Transverse colon (tissue), 4 donors: Measurements from ENCODE around the gene ACAP1. TPM values are rescaled to one million over a fixed set of nuclear protein-coding genes. Genes with fewer than 3 reads are reported as not detected.

Experiments used
- DNase-seq: peaks from one replicate; pipeline ENCODE4 v3.0.0-alpha.2; 2019
- H3K27ac ChIP-seq, 4 donors: fragments of 200-600 bp; sonication (generic); 2 replicates each; pipeline ENCODE4 v1.5.1; 2016 to 2018; ENCODE audit warnings: inconsistent platforms in 4 of 4
- H3K27me3 ChIP-seq: fragments of 200-600 bp; sonication (generic); 2 replicates; pipeline ENCODE4 v1.5.1; 2017; ENCODE audit warnings: inconsistent platforms
- H3K36me3 ChIP-seq, 4 donors: fragments of 200-600 bp; sonication (generic); 2 replicates each; pipeline ENCODE4 v1.5.1; 2017 to 2019; ENCODE audit warnings: inconsistent platforms in 4 of 4
- H3K4me1 ChIP-seq, 4 donors: fragments of 200-600 bp; sonication (generic); 2 replicates each; pipeline ENCODE4 v1.5.1; 2017 to 2020; ENCODE audit warnings: inconsistent platforms in 4 of 4
- H3K4me3 ChIP-seq, 4 donors: fragments of 200-600 bp; sonication (generic); 1 replicate in 1 of 4; 2 replicates in 3 of 4; pipeline versions ENCODE4 v1.5.1 to v1.6.1; 2017 to 2019; ENCODE audit warnings: inconsistent platforms in 4 of 4
- H3K9me3 ChIP-seq, 2 donors: fragments of 200-600 bp; sonication (generic); 2 replicates each; pipeline ENCODE4 v1.5.1; 2017 to 2019; ENCODE audit warnings: inconsistent platforms in 2 of 2
- EP300 ChIP-seq: sonication (generic); formaldehyde crosslinking; IDR thresholded peaks from one replicate; pipeline ENCODE4 v1.6.1; 2017; ENCODE audit warnings: antibody characterized with exemption, low read depth
- POLR2A ChIP-seq: fragments of 450-650 bp; IDR thresholded peaks from one replicate; pipeline ENCODE4 v1.6.1; 2016; ENCODE audit warnings: antibody characterized with exemption, mild to moderate bottlenecking, moderate library complexity
- POLR2AphosphoS5 ChIP-seq, 3 donors: sonication (generic); formaldehyde crosslinking; IDR thresholded peaks; one replicate each; pipeline ENCODE4 v1.6.1; 2016; ENCODE audit warnings: antibody characterized with exemption in 3 of 3
- WGBS, 2 donors: methylation state at CpG; one replicate each; pipeline ENCODE4 v1.1.5; 2018; ENCODE audit warnings: low coverage in 1 of 2; 5-methylcytosine and 5-hydroxymethylcytosine counted together
- in situ Hi-C, 4 donors: fragments of 200-750 bp; cut with MboI; loops; one replicate each; pipeline versions ENCODE4 v1.15.0 to v1.15.1; 2017; ENCODE audit warnings: low sequenced_read_pairs in 3 of 4, low pct_ligation_motif_present in 1 of 4, low pct_unique_long_range_greater_than_20kb in 1 of 4
- intact Hi-C: fragments of 100-400 bp; cut with DNase I; formaldehyde crosslinking; loops from one replicate; pipeline ENCODE4 v1.15.1; 2023; ENCODE audit warnings: low total_unique reads
- total RNA-seq, 4 donors: library from RNA; depleted of rRNA; stranded (reverse); fragments of >200 nt; gene quantifications; one replicate each; pipeline ENCODE4 v1.1.0, GENCODE V29; 2016
- TF ChIP-seq, protein P1 (sequence below), 5 experiments: fragments of 200-600 bp in 3 of 5; fragments of 450-650 bp in 2 of 5; sonication (generic) in 3 of 5; IDR thresholded peaks; 1 replicate in 2 of 5; 2 replicates in 3 of 5; pipeline ENCODE4 v1.5.1; 2016 to 2017; ENCODE audit warnings: antibody characterized with exemption in 5 of 5, inconsistent platforms in 3 of 5, mild to moderate bottlenecking in 2 of 5, moderate library complexity in 1 of 5

The ACAP1 gene
- total RNA-seq, 4 donors from 2014 or later: 4.8 to 21.0 (median 10.0) TPM

DNA sequence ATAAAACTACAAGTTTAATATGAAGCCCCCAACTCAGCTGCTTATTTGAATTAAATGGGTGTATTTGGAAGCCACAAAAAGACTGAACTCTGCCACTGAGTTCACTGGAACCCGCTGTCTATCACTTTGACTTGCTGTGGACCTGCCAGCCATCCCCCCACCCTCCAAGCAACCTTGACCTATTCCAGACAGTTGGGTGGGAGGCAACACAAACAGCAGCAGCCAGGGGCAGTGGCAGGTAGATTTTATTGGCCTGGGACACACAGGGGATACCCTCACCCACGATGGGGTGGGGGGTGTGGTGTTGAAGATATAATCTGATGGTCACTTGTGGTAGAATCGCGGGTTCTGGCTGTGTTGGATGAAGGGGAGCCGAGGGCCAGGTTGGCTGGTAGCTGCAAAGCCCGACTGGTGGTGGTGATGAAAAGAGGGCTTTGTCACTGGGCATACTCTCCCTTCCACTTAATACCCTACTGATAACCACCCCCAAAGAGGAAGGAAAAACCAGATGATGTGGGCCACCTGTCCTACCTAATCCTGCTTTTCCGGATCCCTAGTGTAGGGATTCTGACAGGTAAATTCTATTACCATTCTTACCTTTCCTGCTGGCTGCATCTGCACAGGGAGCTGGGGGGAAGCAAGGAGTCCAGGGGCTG is 23.8 kb upstream of the ACAP1 start:
- no peaks in the 10 kb centered on the region for H3K27me3 ChIP-seq
- peaks cover 0 to 44% (median 18%) of the 10 kb centered on the region in 4 donors for H3K36me3 ChIP-seq

DNA sequence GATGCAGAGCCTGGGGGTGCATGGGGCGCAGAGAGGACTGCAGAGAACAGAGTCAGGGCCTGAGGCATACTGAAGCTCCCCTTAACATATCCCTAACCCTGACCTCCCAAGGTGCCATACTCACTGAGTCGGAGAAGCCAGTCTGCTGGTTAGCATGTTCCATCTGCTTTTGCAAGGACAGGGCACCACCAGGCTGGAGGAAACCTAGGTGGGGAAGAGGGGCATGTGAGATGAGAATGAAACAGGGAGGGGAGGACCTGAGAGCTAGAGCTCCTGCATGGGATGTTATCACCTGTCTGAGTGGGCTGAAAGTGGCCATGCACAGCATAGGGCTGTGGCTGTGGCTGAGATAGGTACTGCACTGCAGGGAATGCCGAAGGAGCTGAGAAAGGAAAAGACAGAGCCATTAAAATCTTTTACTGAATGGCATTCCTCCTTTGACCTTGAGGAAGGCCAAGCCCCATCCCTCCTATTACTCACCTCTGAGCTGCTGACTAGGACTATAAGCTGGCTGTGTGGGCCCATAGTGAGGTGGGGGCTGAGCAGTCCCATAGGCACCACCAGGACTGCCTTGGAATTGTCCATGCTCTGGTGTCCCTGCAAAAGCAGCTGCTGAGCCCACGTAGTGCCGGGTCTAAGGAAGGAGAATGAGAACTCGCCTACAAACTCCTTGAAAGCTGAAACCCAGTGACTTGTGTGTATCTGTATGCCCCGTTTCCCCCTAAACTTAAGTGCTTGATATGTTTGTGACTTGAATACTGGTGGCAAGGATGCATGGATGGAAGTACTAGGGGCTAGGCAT is 23.0 kb upstream of the ACAP1 start:
- DNase-seq: no peak
- H3K27me3 ChIP-seq: no peaks in the 10 kb centered on the region
- in situ Hi-C loops (no loop called here), intact Hi-C loops (no loop called here)
- H3K9me3 ChIP-seq: no peaks in the 10 kb centered on the region
- peaks cover 22 to 53% (median 37%) of the 10 kb centered on the region in 4 donors for H3K4me1 ChIP-seq
- TF ChIP-seq EP300: no peak
- TF ChIP-seq, protein P1, sequence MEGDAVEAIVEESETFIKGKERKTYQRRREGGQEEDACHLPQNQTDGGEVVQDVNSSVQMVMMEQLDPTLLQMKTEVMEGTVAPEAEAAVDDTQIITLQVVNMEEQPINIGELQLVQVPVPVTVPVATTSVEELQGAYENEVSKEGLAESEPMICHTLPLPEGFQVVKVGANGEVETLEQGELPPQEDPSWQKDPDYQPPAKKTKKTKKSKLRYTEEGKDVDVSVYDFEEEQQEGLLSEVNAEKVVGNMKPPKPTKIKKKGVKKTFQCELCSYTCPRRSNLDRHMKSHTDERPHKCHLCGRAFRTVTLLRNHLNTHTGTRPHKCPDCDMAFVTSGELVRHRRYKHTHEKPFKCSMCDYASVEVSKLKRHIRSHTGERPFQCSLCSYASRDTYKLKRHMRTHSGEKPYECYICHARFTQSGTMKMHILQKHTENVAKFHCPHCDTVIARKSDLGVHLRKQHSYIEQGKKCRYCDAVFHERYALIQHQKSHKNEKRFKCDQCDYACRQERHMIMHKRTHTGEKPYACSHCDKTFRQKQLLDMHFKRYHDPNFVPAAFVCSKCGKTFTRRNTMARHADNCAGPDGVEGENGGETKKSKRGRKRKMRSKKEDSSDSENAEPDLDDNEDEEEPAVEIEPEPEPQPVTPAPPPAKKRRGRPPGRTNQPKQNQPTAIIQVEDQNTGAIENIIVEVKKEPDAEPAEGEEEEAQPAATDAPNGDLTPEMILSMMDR (IDR thresholded peaks at IDR 0.05): peak in 3 of 5 experiments; percentile 21 to 32 (median 26)
- no peak for TF ChIP-seq POLR2AphosphoS5 (IDR thresholded peaks at IDR 0.05)
- no peak for TF ChIP-seq POLR2A
- peak overlapping the region in 3 of 4 donors; percentile 15 to 98 (median 96) for H3K27ac ChIP-seq
- peaks cover 0 to 47% (median 18%) of the 10 kb centered on the region in 4 donors for H3K36me3 ChIP-seq
- 75 to 84% methylated on average over 4 to 7 of the region's 7 CpGs for WGBS, 2 donors
- H3K4me3 ChIP-seq: no peak overlapping the region

More for the DNA sequence above, 23.8 kb upstream of the ACAP1 start:
- no peak for DNase-seq
- no peak overlapping the region for H3K4me3 ChIP-seq
- no peaks in the 10 kb centered on the region for H3K9me3 ChIP-seq
- in situ Hi-C loops: no loop called here
- peak; percentile 1 for TF ChIP-seq POLR2A
- TF ChIP-seq EP300: no peak
- no peak for TF ChIP-seq POLR2AphosphoS5 (IDR thresholded peaks at IDR 0.05)
- peaks cover 22 to 53% (median 37%) of the 10 kb centered on the region in 4 donors for H3K4me1 ChIP-seq
- peak overlapping the region in 2 of 4 donors; percentile 9 to 98 for H3K27ac ChIP-seq
- intact Hi-C loops: no loop called here
- WGBS, 2 donors: 74% methylated on average over 7 of the region's 7 CpGs; no CpG with 5 or more reads in 1 of the 2 donors

DNA sequence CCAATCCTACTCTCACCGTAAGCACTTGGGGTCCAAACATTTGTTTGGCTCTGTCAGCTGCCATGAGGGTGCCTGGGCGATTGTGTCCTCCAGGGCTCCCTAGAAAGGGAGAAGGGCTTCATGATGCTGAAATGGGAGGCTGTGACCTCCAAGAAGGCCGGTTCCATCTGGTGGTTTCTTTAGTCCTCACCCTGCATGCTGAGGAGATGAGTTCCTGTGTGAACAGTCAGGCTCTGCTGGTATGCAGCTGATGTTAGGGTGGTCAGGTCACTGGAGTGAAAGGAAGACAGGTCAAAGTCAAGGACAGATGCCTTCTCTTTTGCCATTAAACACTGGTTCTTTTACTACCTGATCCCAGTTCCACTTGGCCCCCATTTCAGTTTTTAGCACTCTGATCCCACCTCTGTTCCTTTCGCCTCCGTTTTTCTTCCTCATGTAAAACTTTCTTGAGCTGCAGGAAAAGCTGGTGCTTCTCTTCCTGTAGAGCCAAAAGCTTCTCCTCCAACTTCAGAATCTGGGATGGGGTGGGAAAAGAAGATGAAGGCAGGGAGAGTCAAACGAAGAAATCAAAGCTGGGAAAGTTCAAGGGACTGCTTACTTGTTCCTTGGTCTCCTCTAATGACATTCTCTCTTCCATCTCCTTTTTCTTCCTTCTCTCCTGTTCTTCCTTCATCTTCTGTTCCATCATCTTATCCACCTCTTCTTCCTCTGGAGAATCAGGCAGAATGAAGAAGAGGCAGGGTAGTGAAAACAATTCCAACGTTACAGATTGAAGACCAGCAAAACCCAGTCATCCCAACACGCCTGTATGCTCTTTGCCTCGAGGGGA is 22.2 kb upstream of the ACAP1 start:
- in situ Hi-C loops: no loop called here
- no peak for DNase-seq
- Histone ChIP-seq H3K27ac (peak overlapping the region; percentile 93 to 98 (median 95)), H3K9me3 (no peaks in the 10 kb centered on the region), H3K36me3 (peaks cover 0 to 47% (median 18%) of the 10 kb centered on the region in 4 donors), H3K4me1 (peaks cover 21 to 50% (median 33%) of the 10 kb centered on the region in 4 donors), H3K27me3 (no peaks in the 10 kb centered on the region), H3K4me3 (peak overlapping the region; percentile 30 to 94 (median 91))
- WGBS, 2 donors: 22 to 44% methylated on average over 4 to 9 of the region's 9 CpGs
- intact Hi-C loops: no loop called here
- TF ChIP-seq POLR2A (no peak), POLR2AphosphoS5 (IDR thresholded peaks at IDR 0.05) (no peak), EP300 (no peak)
- TF ChIP-seq, protein P1 (IDR thresholded peaks at IDR 0.05): no peak

DNA sequence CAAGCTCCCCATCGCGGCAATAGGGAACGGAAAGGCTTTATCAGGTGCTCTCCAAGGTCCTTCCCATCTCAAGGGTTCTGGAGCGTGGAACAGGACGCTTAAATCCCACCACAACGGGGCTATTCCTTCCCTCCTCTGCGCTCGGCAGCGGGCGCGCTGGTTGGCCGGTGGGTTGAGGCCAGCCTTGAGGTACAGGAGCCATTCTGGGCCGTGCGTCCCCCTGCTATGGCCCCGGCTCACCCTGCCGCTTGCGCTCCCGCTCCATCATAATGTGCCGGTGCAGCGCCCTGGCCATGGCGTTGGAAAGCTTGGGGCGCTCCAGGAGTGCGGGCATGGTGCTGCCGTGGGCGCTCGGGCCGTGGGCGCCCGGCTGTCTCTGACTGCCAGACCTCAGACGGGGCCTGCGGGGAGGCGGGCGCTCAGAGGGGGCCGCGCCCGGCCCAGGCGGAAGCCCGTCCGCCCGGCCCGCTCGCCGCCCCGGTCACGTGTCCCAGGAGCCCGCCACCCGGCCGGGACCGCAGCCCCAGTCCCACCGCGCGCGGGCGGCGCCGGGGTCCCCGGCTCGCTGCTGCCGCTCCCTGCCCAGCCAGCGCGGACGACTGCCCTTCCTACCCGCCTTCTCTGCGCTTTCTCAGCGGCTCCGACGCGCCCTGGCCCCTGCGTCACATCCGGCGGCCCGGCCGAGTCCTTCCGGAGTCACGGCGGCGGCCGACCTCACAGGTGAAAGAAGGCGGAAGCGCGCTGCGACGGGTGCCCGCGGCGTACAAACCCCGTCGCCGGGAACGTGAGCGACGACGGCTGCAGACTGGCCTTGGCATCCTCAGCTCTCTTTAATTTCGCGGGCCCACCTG is 21.4 kb upstream of the ACAP1 start, which contains the start of gene GPS2:
Gene GPS2 (minus strand): TSS at position 642 of the 851 bp plus-strand sequence. CDS start 308 bp downstream, at position 334.
- Histone ChIP-seq H3K36me3 (peaks cover 0 to 42% (median 15%) of the 10 kb centered on the region in 4 donors), H3K27me3 (no peaks in the 10 kb centered on the region), H3K27ac (peak within 1 kb of the TSS; percentile 93 to 98 (median 95)), H3K4me1 (peaks cover 12 to 41% (median 26%) of the 10 kb centered on the region in 4 donors), H3K4me3 (peak within 1 kb of the TSS; percentile 30 to 94 (median 91)), H3K9me3 (no peaks in the 10 kb centered on the region)
- intact Hi-C loops: no loop called here
- TF ChIP-seq POLR2AphosphoS5 (IDR thresholded peaks at IDR 0.05): peak; percentile 90 to 97 (median 95)
- TF ChIP-seq EP300: no peak
- TF ChIP-seq, protein P1 (IDR thresholded peaks at IDR 0.05): no peak
- peak; percentile 82 for TF ChIP-seq POLR2A
- WGBS, 2 donors: 1% methylated on average over 30 of the region's 95 CpGs; no CpG with 5 or more reads in 1 of the 2 donors
- DNase-seq: peak; percentile 96
- in situ Hi-C loops: no loop called here
